ENCODE measurements around the gene PAPSS2. TPM values are rescaled to one million over a fixed set of nuclear protein-coding genes. Genes with fewer than 3 reads are reported as not detected.

The PAPSS2 gene
- total RNA-seq, 1 donor from 2014 or later: 137 TPM

DNA sequence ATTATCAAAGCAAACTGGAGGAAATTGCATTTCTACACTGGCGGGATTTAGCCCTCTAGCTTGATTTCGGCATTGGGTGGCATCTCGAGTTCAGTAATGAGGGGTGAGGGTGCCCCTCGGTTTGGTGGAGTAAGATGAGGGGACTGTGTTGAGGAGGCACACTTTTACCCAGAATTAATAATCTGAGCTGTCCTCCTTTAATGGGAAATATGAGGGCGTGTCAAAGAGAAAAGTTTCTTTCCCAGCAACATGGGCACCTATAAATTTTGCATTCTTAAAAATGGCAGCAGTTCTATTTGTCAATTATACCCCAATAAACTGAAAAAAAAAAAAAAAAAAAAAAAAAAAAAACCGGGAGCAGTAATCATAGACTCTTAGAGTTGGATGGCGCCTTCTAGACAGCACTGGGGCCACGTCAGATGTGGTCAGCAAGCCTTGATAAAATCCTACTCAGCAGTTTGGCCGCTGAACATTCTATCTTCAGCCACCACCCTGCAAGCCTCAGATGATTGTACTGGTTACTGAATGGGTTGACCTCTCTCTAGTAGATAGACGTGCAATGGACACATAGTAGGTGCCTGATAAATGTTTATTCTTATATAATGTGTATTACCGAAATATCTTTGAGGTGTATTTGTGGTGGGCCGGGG, 931 bp downstream of the PAPSS2 start:
- no peaks in the 10 kb centered on the region for H3K27me3 ChIP-seq (ENCODE audit: low read depth)
- H3K4me3 ChIP-seq: peak overlapping the region; percentile 85
- H3K27ac ChIP-seq: peak overlapping the region; percentile 89
- ATAC-seq (peak; percentile 61 to 76), DNase-seq (no peak)
- intact Hi-C loops (cut with DNase I): no loop called here
- peaks cover 45% of the 10 kb centered on the region for H3K4me1 ChIP-seq
- H3K9me3 ChIP-seq: no peaks in the 10 kb centered on the region
- H3K36me3 ChIP-seq: no peaks in the 10 kb centered on the region
- TF ChIP-seq, protein P1, sequence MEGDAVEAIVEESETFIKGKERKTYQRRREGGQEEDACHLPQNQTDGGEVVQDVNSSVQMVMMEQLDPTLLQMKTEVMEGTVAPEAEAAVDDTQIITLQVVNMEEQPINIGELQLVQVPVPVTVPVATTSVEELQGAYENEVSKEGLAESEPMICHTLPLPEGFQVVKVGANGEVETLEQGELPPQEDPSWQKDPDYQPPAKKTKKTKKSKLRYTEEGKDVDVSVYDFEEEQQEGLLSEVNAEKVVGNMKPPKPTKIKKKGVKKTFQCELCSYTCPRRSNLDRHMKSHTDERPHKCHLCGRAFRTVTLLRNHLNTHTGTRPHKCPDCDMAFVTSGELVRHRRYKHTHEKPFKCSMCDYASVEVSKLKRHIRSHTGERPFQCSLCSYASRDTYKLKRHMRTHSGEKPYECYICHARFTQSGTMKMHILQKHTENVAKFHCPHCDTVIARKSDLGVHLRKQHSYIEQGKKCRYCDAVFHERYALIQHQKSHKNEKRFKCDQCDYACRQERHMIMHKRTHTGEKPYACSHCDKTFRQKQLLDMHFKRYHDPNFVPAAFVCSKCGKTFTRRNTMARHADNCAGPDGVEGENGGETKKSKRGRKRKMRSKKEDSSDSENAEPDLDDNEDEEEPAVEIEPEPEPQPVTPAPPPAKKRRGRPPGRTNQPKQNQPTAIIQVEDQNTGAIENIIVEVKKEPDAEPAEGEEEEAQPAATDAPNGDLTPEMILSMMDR (IDR thresholded peaks at IDR 0.05): no peak

- ATAC-seq (no peak), DNase-seq (no peak)
- peak overlapping the region; percentile 85 for H3K4me3 ChIP-seq
- no peak overlapping the region for H3K27ac ChIP-seq
- peaks cover 14% of the 10 kb centered on the region for H3K36me3 ChIP-seq
- H3K27me3 ChIP-seq (ENCODE audit: low read depth): no peaks in the 10 kb centered on the region
- no peaks in the 10 kb centered on the region for H3K9me3 ChIP-seq
- intact Hi-C loops (cut with DNase I): no loop called here
- peaks cover 34% of the 10 kb centered on the region for H3K4me1 ChIP-seq
- TF ChIP-seq, protein P1 (IDR thresholded peaks at IDR 0.05): no peak
These were observed 2.4 kb downstream of the PAPSS2 start for GRCh38 chr10:87661861-87662785.

DNA sequence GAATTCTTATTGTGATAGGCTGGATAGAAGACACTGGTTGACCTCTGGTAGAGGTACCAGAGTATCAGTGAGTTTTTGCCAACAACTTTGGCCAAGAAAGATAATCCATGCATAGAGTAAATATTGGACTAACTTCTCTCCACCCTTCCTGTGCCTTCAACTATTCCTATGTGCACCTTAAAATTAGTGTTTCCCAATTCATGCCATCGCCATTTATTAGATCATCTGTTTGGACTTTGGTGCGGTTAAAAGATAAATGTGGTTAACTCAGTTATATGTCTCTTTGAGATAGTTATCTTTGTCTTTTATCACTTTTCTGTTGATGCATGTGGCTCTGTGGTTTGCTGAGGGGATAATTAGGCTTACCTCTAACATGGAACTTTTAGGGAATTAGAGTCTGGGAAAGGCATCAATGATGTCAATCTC, 4.6 kb downstream of the PAPSS2 start:
- ATAC-seq (no peak), DNase-seq (no peak)
- H3K4me1 ChIP-seq: peaks cover 35% of the 10 kb centered on the region
- H3K27me3 ChIP-seq (ENCODE audit: low read depth): no peaks in the 10 kb centered on the region
- intact Hi-C loops (cut with DNase I): no loop called here
- peaks cover 16% of the 10 kb centered on the region for H3K36me3 ChIP-seq
- no peak overlapping the region for H3K27ac ChIP-seq
- TF ChIP-seq, protein P1 (IDR thresholded peaks at IDR 0.05): no peak
- H3K4me3 ChIP-seq: no peak overlapping the region
- no peaks in the 10 kb centered on the region for H3K9me3 ChIP-seq

DNA sequence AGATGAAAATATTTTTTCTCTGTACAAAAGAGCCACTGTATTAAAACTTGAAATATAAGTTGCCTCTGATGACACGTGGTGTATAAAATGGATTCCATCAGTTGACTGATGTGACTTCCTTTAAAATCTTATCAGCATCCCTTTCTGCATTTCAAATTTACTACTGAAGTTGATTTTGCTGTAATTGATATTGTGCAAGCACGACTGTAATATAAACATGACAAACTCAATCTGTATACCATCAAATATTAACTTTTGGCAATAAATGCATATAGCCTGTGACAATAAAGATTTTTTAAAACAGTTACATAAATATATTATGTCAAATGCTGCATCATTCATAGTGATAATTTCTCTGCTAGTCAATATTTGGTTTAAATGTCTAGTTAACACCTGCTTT, 7.8 kb downstream of the PAPSS2 start:
- no peak overlapping the region for H3K27ac ChIP-seq
- TF ChIP-seq, protein P1 (IDR thresholded peaks at IDR 0.05): no peak
- intact Hi-C loops (cut with DNase I): no loop called here
- no peaks in the 10 kb centered on the region for H3K9me3 ChIP-seq
- peaks cover 16% of the 10 kb centered on the region for H3K36me3 ChIP-seq
- ATAC-seq: no peak
- no peak overlapping the region for H3K4me3 ChIP-seq
- H3K27me3 ChIP-seq (ENCODE audit: low read depth): no peaks in the 10 kb centered on the region
- H3K4me1 ChIP-seq: peaks cover 23% of the 10 kb centered on the region
- DNase-seq: no peak

- Histone ChIP-seq H3K27ac (no peak overlapping the region), H3K36me3 (peaks cover 16% of the 10 kb centered on the region), H3K27me3 (ENCODE audit: low read depth) (no peaks in the 10 kb centered on the region), H3K4me1 (peaks cover 18% of the 10 kb centered on the region), H3K4me3 (no peak overlapping the region), H3K9me3 (no peaks in the 10 kb centered on the region)
- intact Hi-C loops (cut with DNase I): no loop called here
- ATAC-seq: peak; percentile 61 to 66
- TF ChIP-seq, protein P1 (IDR thresholded peaks at IDR 0.05): no peak
- no peak for DNase-seq
These were observed 8.8 kb downstream of the PAPSS2 start for GRCh38 chr10:87668324-87669074.
